ENCODE results near the gene BCL2L1.

Gene BCL2L1

DNA sequence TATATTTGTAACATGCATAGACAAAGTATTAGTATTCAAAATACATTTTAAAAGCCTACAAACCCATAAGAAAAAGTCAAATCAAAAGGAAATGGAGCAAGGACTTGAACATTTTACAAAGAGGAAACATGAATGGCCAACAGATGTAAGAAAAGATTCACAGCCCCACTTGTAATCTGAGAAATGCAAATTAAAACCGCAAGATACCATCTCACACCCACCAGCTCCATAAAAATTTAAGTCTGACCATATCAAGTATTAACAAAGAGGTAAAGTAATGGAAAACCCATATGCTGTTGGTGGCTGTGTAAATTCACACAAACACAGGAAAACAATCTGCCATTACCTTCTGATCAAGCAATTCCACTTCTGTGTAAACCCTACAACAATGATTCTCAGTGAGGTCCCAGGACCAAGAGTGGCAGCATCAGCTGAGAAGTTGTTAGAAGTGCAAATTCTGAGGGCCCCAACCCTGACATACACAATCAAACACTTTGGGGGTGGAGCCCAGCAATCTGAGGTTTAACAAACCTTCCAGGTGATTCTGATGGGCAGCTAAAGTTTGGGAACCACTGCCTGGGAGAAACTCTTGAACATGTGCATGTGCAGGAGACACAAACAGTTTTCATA, 30.9 kb downstream of the BCL2L1 start:
- DNase-seq, result no peak

DNA sequence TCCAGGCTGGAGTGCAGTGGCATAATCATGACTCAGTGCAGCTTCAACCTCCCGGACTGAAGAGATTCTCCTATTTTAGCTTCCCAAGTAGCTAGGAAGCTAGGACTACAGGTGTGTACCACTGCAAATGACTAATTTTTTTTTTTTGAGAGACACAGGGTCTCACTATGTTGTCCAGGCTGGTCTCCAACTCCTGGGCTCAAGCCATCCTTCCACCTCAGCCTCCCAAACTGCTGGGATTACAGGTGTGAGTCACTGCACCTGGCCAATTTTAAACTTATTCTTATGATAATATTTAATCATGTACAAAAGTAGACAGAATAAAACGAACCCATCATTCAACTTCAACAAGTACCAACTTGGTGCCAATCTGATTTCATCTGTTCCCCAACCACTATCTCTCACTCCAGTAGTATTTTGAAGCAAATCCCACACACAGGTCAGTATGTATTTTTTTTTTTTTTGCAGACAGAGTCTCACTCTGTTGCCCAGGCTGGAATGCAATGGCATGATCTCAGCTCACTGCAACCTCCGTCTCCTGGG, 32.5 kb downstream of the BCL2L1 start:
- DNase-seq, result no peak

DNA sequence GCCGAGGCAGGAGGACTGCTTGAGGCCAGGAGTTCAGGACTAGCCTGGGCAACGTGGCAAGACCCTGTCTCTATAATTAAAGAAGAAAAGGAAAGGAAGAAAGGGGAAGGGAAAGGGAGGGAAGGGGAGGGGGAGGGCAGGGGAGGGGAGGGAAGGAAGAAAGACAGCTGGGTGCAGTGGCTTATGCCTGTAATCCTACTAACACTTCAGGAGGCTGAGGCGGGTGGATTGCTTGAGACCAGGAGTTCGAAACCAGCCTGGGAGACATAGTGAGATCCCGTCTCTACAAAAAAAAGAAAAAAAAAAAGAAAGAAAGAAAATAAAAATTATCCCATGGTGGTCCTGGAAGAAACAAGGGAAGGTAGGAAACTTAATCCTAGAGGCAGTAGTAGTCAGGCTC, 33.5 kb downstream of the BCL2L1 start:
- no peak for DNase-seq

DNA sequence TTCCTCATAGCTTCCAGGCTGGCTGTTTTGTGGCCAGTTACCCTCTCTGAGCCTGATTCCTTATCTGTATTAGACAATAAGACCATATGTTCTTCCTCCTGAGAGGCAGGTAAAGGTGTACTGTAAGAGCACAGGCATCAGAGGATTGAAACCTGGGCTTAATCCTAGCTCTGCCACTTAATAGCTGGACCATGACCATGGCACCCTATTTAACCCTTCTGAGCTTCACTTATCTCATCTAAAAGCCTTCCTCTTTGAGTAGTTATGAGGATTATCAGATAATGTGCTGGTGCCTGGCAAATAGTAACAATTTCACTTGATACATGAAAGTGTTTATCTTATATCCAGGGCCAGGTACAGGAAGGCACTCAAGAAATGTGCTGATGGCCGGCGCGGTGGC, 34.9 kb downstream of the BCL2L1 start:
- DNase-seq, result no peak

DNA sequence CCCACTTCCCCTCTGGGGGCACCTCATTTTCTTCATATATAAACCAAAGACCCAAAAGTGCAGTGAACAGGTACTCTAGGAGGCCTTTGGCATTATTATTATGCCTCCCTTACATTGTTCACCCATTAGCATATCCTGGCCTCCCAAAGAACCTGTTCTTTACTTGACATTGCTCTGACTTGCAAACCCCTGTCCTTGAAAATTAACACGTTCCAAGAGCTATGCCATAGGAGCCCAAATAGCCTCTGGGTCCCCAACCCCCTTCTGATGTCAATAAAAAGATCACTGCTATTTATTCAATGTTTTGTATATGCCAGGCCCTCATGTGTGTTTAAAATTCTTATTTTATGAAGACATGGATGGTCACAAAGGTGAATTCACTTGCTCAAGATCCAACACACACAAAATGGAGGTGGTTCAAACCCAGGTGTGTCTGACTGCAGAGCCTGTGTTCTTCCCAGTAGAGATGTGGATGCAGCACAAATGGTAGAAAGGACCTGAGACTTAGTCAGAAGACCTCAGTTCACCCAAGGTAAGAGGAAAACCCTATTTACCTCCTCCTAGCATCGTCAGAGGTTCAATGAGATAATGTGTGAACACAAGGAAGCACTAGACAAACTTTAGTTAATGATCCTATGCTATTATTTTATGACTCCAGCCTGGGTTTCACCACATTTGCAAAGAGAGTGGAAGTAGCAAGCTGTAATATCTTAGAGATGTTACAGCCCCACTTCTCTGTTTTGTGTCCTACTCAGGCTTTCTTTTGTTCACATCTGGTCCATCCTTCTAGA, 36.6 kb downstream of the BCL2L1 start:
- no peak for DNase-seq

DNA sequence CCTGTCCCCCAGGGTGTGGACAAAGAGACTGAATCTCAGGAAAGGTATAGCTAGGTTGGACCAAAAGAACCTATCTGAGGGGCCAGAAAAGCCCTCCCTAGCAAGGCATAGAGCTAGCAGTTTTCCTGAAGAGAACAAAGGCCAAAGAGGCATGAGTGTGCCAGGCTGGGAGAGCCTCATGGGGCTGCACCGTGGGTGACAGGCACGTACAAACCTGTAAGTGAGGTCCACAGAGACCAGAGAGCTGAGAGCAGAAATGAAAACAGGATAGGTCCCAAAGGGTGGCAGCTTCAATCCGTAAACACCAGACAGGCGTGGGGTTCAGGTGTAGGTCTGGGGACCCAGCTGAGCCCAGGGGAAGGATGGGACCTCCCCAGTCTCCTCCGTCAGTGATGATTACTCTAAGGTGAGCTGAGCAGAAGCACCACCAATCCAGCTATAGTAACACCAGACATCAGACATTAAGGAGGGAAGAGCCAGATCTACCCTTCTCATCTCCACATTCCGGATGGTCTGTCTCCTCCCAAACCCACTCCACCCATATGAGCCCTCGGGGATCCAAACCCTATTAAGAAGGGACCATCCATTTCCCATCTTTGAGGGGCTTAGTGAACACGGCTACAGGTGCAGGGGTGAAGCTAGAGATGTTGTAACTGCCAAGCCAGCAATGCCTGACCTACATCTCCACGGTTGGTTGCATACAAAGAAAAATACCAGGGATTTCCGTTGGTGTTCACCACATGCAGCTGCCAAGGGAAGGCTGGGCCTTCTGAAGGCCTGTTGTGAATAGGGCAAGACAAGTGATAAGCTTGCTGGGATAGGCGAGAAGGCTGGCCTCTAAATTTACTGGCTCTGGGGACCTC, 38.3 kb downstream of the BCL2L1 start:
- no peak for DNase-seq

DNA sequence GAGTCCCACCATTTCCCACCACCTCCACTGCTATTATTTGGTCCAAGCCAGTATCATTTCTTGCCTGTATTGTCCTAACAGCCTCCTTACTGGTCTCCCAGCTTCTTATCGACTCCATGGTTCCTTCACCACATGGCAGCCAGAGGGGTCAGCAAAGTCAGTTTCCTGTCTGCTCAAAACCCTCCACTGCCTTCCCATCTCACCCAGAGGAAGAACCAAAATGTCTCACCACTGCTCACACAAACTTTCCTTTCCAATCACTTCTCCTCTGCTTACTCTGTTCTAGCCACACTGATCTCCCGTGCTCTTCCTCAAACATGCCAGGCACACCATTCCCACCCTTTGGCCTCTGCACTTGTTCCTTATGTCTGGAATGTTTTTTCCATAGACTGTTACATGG, 39.7 kb downstream of the BCL2L1 start:
- DNase-seq, result no peak

DNA sequence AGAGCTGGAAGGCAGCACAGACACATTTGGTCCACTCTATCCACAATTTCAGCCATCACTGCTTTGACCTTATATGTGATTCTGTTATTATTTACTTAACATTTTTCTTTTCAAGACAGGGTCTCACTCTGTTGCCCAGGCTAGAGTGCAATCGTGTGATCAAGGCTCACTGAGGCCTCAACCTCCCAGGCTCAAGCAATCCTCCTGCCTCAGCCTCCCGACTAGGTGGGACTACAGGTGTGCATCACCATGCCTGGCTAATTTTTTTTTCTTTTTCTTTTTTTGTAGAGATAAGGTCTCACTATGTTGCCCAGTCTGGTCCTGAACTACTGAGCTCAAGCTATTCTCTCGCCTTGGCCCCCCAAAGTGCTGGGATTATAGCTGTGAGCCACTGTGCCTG, 40.3 kb downstream of the BCL2L1 start:
- DNase-seq, result no peak

DNA sequence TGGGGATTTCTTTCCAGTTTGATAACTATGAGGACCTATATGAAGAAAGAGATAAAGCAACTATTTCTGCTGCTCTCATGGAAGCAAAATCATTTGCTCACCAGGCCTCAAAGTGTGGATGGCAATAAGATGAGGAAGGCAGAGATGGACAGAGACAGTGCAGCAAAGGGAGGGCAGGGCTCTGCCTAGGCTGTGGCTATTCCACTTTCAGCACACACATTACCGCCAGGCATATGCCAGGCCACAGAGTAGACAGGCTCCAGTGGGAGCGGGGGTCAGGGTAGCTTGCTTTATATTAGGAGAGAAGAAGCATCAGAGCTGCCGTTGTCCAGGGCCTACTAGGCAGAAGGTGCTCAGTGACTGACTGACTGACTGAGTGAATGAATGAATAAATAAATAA, 40.9 kb downstream of the BCL2L1 start:
- DNase-seq, result no peak

DNA sequence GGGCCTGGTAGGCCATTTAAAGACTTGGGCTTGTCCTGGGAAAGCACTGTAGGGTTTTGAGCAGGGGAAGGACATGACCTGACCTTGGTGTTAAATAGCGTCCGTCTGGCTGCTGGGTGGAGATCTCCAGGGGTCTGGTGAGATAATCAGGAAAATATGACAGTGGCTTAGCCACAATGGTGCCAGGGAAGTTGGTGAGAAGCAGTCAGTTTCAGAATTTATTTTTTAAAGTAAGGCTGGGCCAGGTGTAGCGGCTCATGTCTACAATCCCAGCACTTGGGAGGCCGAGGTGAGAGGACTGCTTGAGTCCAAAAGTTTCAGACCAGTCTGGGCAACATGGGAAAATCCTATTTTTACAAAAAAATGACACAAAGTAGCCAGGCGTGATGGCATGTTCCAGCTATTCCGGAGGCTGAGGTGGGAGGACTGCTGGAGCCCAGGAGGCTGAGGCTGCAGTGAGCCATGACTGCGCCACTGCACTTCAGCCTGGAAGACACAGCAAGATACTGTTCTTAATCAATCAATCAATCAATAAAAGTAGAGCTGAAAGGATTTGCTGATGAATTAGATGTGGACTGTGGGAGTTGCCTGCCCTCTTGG, 41.4 kb downstream of the BCL2L1 start:
- no peak for DNase-seq

DNA sequence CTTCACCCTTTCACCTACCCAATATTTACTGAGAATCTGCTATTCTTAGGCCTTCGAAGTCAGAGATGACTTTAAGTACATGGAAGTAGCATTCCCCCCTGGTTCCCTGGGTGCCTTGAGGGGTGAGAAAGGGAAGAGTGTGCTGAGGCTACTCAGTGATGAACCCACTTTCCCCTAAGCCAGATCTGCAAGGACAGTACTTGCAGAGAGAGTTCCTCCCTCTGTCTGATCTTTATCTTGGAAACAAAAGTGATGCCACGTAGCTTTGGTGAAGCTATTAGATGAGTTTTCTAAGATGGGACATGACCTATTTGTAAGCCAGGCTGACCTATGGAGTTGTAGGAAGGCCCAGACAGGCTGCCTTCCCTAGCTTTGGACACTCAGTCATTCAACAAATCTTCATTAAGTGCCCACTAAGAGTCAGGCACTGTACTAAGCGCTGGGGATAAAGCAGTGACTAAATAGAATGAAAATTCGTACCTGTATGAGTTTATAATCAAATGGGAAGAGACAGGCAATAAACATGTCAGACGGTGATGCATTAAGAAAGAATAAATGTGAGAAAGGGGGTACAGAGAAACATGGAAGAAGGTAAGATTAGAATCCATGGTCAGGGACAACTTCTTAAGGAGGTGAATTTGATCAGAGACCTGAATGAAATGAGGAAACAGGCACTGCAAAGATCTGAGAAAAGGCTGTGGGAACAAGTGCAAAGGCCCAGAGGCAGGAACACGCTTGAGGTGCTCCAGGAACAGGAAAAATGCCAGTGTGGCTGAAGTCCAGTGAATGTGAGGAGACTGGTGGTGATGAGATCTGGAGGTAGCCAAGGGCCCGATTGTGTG, 42.2 kb downstream of the BCL2L1 start:
- no peak for DNase-seq

DNA sequence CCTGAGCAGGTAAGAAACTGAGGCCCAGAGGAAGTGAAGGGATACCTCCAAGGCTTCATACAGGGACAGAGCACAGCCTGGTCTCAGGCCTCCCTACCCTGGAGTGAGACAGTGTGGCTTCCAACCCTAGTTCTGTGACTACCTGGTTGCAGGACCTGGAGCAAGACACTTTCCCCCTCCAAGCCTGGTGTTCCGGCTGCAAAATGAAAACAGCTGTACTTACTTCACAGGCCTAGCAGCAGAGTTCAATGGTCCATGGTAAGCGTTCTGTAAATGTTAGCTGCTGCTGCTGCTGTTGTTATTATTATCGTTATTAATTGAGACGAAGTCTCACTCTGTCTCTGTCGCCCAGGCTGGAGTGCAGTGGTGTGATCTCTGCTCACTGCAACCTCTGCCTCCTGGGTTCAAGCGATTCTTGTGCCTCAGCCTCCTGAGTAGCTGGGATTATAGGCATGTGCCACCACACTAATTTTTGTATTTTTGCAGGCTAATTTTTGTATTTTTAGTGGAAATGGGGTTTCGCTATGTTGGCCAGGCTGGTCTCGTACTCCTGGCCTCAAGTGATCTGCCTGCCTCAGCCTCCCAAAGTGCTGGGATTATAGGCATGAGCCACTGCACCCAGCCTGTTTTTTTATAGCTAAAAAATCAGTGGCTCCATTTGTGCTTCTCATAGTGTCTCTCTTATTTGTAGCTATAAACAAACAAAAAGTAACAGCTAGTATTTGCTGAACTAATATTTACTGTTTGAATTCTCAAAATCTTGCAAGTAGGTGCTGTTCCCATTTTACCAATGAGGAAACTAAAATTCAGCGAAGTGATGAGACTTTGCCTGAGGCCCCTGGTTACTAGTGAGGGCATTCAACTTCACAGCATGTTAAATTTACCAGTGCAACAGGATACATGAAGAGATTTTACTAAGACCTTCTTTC, 43.0 kb downstream of the BCL2L1 start:
- no peak for DNase-seq

DNA sequence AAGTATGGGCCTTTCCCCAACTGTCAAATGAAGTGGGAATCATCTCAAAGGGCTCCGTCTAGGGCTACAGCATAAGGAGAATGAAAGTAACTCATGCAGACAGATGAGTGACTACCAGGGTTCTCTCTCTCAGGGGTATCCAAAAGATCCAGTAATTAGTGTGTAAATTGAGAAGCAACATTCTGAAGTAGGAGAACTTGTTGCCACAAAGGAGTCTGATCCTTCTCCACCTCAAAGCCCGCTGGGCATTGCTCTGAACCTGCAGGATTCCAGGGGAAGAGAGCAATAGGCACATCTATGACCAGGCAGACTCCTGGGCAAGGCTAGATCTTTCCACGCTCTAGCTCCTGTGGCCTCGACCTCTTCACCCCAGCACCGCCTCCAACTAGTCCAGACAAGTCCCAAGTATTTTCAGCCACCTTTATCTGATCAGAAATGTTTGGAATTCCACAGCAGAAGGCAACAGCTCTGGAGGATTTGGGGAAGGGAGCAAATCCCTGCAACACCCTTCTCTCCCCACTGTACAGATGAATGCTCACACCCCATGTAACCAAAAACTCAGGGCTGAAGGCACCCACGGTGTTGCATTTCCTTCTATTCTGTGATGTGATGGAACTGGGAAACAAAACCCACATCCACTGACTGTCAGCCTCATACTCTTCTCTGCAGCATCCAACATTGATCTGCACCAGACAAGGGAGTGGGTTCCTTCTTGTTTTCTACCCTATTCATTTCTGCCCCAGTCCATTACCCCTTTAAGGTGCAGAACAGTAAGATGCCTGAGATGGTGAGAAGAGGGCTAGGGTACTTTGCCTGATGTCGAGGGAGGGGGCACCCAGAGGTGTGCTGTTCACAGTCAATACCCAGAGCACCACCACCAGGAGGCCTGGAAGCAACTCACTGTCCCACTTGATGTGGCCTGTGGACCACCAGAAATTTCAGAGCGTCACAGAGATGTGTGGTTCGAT, 44.0 kb downstream of the BCL2L1 start:
- no peak for DNase-seq

DNA sequence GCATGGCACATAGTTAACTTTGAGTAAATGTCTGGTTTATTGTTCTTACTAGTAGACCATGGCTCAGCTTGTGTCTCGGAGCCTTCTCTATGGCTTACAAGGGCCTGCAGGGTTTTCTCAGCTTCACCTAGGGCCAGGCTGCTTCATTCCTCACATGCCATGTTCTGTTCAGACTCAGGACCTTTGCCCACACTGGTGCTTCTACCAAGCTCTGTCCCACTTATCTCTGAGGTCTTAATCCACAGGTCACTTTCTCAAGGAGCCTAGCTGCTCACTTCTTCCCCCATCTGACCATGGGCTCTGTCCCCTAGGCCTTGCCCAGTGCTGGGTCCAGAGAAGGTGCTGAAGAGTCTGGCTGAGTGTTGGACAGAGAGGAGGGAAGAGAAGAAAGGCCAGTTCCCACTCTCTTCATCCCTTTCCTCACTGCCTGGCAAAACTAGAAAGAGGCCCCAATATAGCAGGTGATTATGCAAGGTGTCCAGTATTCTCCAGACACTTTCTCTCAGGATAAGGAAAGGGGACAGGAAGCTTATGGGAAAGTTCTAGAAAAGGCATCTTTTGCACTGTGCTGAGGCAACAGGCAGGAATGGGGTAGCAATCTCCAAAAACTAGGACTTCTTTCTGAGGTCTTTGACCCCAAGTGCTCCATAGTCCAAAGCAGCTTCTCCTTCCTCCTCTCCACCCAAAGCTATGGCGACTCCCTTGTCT, 45.0 kb downstream of the BCL2L1 start:
- DNase-seq, result no peak

DNA sequence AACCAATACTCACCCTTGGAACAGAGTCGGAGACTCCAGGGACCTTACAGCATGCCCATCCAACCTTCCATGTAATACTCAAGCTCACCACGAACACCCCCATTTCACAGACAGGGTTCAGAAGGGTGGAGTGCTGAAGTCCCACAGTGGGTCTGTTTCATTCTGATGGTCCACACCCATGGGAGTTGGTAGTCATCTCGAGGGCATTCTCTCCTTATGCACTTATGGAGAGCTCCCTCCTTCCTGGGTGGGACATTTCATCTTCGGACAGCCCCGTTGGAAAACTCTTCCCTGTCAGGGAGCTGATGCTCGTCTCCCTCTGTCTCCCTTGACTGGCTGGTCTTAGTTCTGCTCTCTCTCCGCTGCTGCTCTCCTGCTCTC, 46.1 kb downstream of the BCL2L1 start:
- DNase-seq, result no peak

DNA sequence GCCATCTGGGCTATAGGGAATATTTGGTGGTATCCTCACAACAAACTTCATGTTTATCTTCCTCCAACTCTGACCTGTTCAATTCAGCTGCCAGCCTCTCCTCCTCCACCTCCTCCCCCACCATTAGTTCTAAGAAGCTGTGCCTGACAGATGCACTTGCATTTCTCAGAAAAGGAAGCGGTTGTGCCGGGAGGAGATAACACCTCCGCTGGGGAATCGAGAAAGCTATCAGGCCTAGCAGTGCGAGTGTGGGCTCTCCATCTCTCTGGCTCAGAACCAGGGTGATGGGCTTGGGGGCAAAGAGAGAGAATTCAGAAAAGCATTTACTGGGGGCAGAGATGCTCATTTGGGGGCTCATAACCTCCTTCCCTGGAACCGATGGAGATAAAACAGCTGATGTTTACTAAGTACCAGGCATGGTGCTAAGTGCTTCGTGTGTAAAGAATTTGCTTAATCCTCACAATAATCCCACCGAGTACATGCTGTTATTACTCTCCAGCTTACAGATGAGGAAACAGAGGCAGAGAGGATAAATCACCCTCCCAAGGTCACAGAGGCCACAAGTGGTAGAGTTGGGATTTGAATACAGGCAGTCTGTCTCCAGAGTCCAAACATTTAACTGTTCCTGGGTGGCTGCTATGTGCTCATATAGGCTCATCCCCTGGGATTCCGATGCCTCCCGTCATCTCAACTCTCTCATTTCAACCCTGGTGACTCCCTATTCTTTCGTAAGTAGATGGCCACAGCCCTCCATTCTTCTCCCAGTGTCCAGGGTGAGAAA, 46.6 kb downstream of the BCL2L1 start:
- DNase-seq, result peak; percentile 73

DNA sequence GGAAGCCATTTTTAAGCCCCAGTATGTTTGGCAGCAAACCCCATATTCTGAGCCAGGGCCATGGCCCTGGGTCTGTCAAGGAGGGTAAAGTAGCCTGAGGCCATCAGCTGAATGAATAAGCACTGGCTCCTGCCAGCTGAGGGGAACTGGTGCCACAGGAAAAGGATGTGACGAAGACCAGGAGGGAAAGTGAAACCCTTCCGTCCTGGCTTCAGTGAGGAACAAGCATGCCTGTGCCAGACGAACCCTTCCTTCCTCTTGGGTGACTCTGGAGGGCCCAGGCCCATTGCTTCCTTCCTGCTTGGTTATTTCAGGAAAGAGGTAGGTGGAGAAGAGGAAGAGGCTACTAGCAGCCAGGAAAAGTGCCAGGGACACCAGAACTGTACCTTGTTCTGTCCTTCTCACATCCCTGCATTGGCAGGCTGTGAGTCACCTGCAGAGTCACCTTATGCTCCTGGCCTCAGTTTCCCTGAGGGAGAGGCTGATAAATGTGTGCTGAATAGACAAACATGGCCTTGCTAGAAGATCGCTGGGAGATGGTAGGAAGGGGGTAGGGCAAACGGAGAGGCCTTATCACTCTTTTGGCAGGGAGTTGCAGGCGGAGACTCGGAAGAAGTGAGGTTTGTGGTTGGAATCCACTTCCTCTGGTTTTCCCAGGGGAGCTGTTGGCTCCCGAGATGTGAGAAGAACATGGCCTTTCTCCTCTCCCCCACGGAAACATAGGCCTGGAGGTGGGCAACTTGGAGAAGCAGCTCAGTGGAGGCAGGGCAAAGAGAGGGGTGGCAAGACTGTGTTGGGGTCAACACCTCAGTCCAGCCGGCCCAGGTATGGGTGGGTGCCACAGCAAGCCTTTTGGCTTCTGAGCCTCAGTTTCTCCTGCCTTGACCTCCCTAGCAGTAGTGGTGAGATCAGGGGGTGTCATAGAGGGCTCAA, 47.5 kb downstream of the BCL2L1 start:
- DNase-seq, result peak; percentile 75

Measured in activated CD4-positive, alpha-beta T cell treated with anti-CD3 and anti-CD28 coated beads for 48 hours (primary cell).